Measurements from ENCODE around the gene RBM25.

Gene RBM25

DNA sequence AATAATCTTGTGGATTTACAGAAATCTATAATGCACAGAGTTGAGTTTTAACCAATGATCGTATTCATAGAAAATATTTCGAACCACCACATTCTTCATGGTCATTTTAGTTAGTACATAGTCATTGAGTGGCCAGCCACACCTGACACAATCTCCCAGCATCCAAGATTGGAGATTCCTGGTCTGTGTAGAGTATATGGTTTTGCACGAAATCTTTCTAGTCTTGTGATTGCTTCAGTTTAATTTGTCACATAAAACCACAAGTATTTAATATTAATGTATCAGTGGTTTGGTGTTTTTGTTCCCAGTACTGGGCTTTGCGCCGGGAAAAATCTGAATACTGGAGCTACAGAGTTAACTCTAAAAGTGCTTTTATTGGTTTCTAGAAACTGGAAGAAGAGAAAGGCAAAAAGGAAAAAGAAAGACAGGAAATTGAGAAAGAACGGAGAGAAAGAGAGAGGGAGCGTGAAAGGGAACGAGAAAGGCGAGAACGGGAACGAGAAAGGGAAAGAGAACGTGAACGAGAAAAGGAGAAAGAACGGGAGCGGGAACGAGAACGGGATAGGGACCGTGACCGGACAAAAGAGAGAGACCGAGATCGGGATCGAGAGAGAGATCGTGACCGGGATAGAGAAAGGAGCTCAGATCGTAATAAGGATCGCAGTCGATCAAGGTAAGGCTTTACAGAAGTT is 44.6 kb downstream of the RBM25 start:
- no peak for DNase-seq (ENCODE audit: low read depth, low spot score)

GRCh38 chr14:73105050-73105449 is 46.7 kb downstream of the RBM25 start:
- no peak for DNase-seq (ENCODE audit: low read depth, low spot score)

- DNase-seq (ENCODE audit: low read depth, low spot score) = no peak
These were observed 47.4 kb downstream of the RBM25 start for GRCh38 chr14:73105727-73106126.

GRCh38 chr14:73116079-73116665 is 57.8 kb downstream of the RBM25 start:
- no peak for DNase-seq (ENCODE audit: low read depth, low spot score)

DNA sequence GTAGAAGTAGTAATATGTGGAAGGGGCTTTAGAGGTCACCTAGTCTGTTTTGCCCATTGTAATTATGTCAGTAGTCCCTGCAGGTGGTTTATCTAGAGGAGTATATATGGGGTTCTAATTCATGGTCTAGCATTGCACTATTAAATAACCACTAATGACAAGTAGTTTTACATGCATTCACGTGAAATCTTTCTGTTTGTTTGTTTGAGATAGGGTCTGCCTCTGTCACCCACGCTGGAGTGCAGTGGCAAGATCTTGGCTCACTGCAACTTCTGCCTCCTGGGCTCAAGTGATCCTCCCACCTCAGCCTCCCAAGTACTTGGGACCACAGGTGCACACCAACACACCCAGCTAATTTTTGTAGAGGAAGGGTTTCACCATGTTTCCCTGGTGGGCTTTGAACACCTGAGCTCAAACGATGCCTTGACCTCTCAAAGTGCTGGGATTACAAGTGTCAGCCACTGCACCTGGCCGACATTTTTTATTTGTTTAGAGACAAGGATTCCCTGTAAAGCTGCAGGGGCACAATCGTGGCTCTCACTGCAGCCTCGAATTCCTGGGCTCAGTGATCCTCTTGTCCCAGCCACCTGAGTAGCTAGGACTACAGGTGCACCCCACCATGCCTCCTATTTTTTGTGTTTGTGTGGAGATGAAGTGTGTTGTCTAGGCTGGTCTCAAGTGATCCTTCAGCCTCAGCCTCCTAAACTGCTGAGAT is 66.0 kb downstream of the RBM25 start:
- DNase-seq (ENCODE audit: low read depth, low spot score) = no peak

- no peak for DNase-seq (ENCODE audit: low read depth, low spot score)
These were observed 66.8 kb downstream of the RBM25 start for GRCh38 chr14:73125169-73125588.

- no peak for DNase-seq (ENCODE audit: low read depth, low spot score)
These were observed 67.4 kb downstream of the RBM25 start for GRCh38 chr14:73125746-73126145.

DNA sequence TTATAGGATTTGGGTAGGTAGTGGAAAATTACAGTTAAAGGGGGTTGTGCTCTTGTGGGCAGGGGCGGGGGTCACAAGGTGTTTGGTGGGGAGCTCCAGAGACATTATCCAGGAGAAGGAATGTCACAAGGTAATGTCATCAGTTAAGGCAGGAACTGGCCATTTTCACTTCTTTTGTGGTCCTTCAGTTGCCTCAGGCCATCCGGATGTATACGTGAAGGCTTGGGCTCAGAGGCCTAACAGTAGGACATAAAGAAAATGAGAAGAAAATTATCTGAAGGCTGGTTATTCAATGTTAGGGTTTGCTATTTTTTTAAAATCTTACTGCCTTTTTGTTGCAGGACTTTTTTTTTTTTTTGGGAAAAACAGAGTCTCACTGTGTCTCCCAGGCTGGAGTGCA is 75.5 kb downstream of the RBM25 start:
- no peak for DNase-seq (ENCODE audit: low read depth, low spot score)

DNA sequence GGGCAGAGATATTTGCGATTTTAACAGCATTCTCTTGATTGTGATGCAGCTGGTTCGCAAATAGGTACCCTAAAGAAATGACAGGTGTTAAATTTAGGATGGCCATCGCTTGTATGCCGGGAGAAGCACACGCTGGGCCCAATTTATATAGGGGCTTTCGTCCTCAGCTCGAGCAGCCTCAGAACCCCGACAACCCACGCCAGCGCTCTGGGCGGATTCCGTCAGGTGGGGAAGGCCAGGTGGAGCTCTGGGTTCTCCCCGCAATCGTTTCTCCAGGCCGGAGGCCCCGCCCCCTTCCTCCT is 77.7 kb downstream of the RBM25 start:
- DNase-seq (ENCODE audit: low read depth, low spot score) = no peak

DNA sequence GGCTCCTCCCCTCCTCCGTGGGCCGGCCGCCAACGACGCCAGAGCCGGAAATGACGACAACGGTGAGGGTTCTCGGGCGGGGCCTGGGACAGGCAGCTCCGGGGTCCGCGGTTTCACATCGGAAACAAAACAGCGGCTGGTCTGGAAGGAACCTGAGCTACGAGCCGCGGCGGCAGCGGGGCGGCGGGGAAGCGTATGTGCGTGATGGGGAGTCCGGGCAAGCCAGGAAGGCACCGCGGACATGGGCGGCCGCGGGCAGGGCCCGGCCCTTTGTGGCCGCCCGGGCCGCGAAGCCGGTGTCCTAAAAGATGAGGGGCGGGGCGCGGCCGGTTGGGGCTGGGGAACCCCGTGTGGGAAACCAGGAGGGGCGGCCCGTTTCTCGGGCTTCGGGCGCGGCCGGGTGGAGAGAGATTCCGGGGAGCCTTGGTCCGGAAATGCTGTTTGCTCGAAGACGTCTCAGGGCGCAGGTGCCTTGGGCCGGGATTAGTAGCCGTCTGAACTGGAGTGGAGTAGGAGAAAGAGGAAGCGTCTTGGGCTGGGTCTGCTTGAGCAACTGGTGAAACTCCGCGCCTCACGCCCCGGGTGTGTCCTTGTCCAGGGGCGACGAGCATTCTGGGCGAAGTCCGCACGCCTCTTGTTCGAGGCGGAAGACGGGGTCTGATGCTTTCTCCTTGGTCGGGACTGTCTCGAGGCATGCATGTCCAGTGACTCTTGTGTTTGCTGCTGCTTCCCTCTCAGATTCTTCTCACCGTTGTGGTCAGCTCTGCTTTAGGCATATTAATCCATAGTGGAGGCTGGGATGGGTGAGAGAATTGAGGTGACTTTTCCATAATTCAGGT is 78.3 kb downstream of the RBM25 start, which contains the start of gene PSEN1:
TSS of gene PSEN1 (plus strand) at position 121 of the 839 bp plus-strand sequence. CDS start 11,513 bp downstream, outside the sequence.
- DNase-seq (ENCODE audit: low read depth, low spot score) = peak; percentile 94

DNA sequence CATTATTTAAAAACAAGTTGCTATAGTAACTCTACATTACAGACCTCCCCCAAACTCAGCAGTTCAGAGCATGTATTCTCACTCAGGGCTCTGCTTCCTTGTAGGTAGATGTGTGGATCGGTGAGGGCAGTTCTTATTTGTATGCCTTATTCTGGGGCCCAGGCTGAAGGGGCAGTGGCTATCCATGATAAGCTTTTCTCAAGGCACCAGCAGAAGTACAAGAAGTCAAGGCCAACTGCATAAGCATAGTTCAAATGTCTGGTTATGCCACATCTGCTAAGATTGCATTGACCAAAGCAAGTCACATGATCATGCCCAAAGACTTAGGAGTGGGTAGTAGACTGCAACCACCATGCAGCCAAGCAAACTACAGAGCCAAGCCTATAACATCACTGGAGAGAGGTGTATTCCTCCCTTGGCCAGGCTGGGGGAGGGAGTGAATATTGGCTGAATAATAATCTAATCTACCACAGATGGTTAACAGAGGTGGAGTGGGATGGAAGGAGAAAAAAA is 82.5 kb downstream of the RBM25 start:
- DNase-seq (ENCODE audit: low read depth, low spot score) = no peak

- no peak for DNase-seq (ENCODE audit: low read depth, low spot score)
These were observed 83.9 kb downstream of the RBM25 start for GRCh38 chr14:73142216-73142615.

GRCh38 chr14:73143003-73143402 is 84.7 kb downstream of the RBM25 start:
- no peak for DNase-seq (ENCODE audit: low read depth, low spot score)

GRCh38 chr14:73143617-73144016 is 85.3 kb downstream of the RBM25 start:
- DNase-seq (ENCODE audit: low read depth, low spot score) = no peak

DNA sequence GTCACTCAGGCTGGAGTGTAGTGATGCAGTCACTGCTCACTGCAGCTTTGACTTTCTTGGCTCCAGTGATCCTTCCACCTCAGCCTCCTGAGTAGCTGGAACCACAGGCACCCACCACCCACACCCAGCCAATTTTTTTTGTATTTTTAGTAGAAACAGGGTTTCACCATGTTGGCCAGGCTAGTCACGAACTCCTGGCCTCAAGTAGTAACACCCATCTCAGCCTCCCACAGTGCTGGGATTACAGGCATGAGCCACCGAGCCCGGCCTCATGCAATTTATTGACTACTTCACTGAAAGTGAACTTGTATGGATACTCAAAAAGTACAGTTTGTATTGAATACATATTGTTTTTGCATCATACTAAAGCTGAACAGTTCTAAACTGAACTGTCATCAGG is 87.0 kb downstream of the RBM25 start:
- DNase-seq (ENCODE audit: low read depth, low spot score) = no peak

DNA sequence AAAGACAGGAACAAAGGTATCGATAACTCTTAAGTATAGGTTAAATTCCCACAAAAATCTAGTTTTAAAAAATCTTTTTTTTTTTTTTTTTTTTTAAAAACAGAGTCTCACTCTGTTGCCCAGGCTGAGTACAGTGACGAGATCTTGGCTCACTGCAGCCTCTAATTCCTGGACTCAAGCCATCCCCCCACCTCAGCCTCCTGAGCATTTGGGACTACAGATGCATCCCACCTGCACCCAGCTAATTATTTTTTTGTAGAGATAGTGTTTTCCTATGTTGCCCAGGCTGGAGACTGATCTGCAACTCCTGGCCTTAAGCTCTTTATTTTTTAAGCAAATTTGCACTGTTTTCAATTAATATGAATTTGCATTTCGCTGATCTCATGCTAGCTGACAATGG is 87.8 kb downstream of the RBM25 start:
- DNase-seq (ENCODE audit: low read depth, low spot score) = no peak

GRCh38 chr14:73149753-73150152 is 91.4 kb downstream of the RBM25 start:
- no peak for DNase-seq (ENCODE audit: low read depth, low spot score)

GRCh38 chr14:73153272-73153671 is 94.9 kb downstream of the RBM25 start:
- no peak for DNase-seq (ENCODE audit: low read depth, low spot score)

GRCh38 chr14:73162251-73162650 is 103.9 kb downstream of the RBM25 start:
- DNase-seq (ENCODE audit: low read depth, low spot score) = no peak

DNA sequence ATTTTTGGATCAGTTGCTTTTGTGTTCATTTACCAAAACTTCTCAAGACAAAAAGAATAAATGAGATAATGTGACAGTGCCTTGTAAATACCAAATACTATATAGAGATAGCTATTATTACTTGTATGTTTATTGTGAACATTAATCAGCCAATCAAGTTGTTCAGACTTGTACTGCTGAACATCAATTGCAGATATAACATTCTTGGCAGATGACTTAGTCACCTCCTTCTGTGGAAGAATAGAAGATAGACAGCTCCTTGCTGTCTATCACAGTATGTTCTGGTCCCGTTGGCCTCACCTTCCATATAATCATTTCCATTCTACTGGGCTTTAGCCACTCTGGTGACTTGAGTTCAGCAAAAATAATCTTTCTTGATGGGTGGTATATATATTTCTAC is 108.1 kb downstream of the RBM25 start:
- no peak for DNase-seq (ENCODE audit: low read depth, low spot score)

DNA sequence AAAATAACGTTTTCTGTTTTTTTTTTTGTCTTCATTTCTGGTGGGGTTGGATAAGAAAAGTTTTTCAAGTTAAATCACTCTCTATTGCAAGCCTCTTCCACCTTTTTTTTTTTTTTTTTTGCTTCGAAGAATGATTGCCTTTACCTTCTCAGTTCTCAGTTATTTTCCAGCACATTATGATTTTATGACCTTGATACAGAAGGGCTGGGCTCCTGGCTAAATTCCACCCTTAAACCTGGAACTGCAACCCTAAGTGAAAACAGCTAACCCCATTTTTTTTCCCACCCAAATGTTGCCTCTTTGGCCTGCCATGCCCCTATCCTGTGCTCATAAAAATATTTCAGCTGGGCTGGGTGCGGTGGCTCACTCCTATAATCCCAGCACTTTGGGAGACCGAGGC is 109.4 kb downstream of the RBM25 start:
- DNase-seq (ENCODE audit: low read depth, low spot score) = no peak

- DNase-seq (ENCODE audit: low read depth, low spot score) = no peak
These were observed 109.9 kb downstream of the RBM25 start for GRCh38 chr14:73168274-73168673.
